Measurements from ENCODE around the gene IKZF1.

The IKZF1 gene

GRCh38 chr7:50368366-50368765, 63.9 kb downstream of the IKZF1 start:
- no peaks in the 10 kb centered on the region for H3K27me3 ChIP-seq (ENCODE audit: insufficient read depth, low read length, poor library complexity, severe bottlenecking)
- no peak overlapping the region for H2AFZ ChIP-seq (ENCODE audit: low read length)
- no peaks in the 10 kb centered on the region for H3F3A ChIP-seq (ENCODE audit: low read depth)
- peaks cover 23% of the 10 kb centered on the region for H3K4me1 ChIP-seq (ENCODE audit: insufficient read depth, low read length, poor library complexity, severe bottlenecking)
- H3K4me2 ChIP-seq (ENCODE audit: low read depth, low read length, poor library complexity, severe bottlenecking), result no peak overlapping the region
- no peaks in the 10 kb centered on the region for H4K20me1 ChIP-seq (ENCODE audit: insufficient read depth, low read length, poor library complexity, severe bottlenecking)
- peaks cover 64% of the 10 kb centered on the region for H3K79me2 ChIP-seq (ENCODE audit: insufficient read depth, low read length)
- no peak for TF ChIP-seq EZH2phosphoT487 (IDR thresholded peaks at IDR 0.05; ENCODE audit: borderline replicate concordance)
- TF ChIP-seq, protein P1, sequence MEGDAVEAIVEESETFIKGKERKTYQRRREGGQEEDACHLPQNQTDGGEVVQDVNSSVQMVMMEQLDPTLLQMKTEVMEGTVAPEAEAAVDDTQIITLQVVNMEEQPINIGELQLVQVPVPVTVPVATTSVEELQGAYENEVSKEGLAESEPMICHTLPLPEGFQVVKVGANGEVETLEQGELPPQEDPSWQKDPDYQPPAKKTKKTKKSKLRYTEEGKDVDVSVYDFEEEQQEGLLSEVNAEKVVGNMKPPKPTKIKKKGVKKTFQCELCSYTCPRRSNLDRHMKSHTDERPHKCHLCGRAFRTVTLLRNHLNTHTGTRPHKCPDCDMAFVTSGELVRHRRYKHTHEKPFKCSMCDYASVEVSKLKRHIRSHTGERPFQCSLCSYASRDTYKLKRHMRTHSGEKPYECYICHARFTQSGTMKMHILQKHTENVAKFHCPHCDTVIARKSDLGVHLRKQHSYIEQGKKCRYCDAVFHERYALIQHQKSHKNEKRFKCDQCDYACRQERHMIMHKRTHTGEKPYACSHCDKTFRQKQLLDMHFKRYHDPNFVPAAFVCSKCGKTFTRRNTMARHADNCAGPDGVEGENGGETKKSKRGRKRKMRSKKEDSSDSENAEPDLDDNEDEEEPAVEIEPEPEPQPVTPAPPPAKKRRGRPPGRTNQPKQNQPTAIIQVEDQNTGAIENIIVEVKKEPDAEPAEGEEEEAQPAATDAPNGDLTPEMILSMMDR (conservative IDR thresholded peaks at IDR 0.05; ENCODE audit: low read length), result no peak
- no peak overlapping the region for H3K9ac ChIP-seq (ENCODE audit: low read depth, low read length, poor library complexity, severe bottlenecking)
- no peaks in the 10 kb centered on the region for H3K9me3 ChIP-seq (ENCODE audit: insufficient read depth, low read depth, low read length)
- H3K9me2 ChIP-seq (replicated peaks; ENCODE audit: low read depth, low read length), result no peaks in the 10 kb centered on the region
- peaks cover 80% of the 10 kb centered on the region; the same call in 1 of the 2 replicates for H3K36me3 ChIP-seq (ENCODE audit: insufficient read depth, low read length)
- H3K4me3 ChIP-seq (ENCODE audit: low read length, poor library complexity, severe bottlenecking), result no peak overlapping the region

DNA sequence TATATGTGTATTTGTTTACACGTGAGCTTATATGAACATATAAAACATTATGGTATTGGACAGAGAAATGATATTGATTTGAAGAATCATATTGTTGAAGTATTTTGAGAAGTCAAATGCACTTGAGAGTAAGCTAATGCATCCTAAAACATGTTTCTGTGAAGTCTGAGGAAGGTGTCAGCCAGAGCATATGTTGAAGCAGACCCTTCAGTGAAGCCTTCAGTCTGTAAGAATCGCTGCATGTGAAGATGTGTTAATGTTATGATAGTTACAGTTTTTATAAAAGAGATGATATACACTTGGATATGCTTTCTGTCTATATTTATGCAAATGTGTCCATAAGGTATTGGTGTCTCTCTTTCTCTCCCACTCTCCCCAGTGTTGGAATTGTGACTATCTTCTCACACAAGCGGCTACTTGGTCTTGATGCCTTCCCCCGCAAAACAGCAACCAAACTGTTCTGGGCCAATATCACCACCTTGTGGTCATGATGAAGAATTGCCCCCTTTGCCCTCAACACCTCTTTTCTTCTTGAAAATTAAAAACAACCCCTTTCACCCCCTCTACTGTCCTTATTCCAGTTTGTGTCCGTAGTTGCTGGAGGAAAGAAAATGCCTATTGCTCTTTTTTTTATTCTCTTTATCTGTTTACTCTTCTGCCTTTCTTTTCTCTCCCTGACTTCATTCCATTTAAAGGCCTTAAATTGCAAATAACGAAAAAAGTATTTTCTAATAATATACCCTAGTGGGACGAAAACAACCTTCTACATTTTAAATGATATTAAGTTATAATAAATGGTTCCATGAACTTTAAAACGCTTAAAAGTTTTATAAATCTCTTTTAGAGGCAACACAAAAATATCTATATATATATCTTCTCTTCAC, 64.9 kb downstream of the IKZF1 start:
- no peaks in the 10 kb centered on the region for H3K27me3 ChIP-seq (ENCODE audit: insufficient read depth, low read length, poor library complexity, severe bottlenecking)
- H3K79me2 ChIP-seq (ENCODE audit: insufficient read depth, low read length), result peaks cover 53% of the 10 kb centered on the region

DNA sequence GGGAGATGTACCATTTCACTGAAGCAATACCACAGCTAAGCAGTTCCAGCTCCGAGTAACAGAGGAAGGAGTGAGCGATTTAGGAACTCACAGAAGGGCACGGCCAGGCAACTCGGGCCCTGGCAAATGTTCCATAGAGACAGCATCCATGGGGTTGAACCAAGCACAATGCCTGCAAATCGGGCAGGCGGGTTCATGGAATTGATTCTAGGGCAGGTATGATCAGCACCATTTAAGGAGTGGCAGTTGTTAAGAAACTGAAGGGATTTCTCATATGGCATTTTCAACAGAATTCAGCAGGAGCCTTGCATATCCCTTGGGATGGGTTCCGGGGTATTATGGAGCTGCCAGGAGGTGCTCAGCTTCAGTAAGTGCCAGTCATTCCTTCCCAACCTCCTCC, 66.4 kb downstream of the IKZF1 start:
- Histone ChIP-seq H3F3A (ENCODE audit: low read depth) (no peaks in the 10 kb centered on the region), H3K4me3 (ENCODE audit: low read length, poor library complexity, severe bottlenecking) (no peak overlapping the region), H4K20me1 (ENCODE audit: insufficient read depth, low read length, poor library complexity, severe bottlenecking) (no peaks in the 10 kb centered on the region), H3K4me1 (ENCODE audit: insufficient read depth, low read length, poor library complexity, severe bottlenecking) (peaks cover 6% of the 10 kb centered on the region), H3K9me2 (replicated peaks; ENCODE audit: low read depth, low read length) (no peaks in the 10 kb centered on the region), H3K9ac (ENCODE audit: low read depth, low read length, poor library complexity, severe bottlenecking) (no peak overlapping the region), H3K4me2 (ENCODE audit: low read depth, low read length, poor library complexity, severe bottlenecking) (no peak overlapping the region), H2AFZ (ENCODE audit: low read length) (no peak overlapping the region), H3K27me3 (ENCODE audit: insufficient read depth, low read length, poor library complexity, severe bottlenecking) (no peaks in the 10 kb centered on the region), H3K9me3 (ENCODE audit: insufficient read depth, low read depth, low read length) (no peaks in the 10 kb centered on the region), H3K36me3 (ENCODE audit: insufficient read depth, low read length) (peaks cover 84% of the 10 kb centered on the region), H3K79me2 (ENCODE audit: insufficient read depth, low read length) (peaks cover 42% of the 10 kb centered on the region)
- TF ChIP-seq EZH2phosphoT487 (IDR thresholded peaks at IDR 0.05; ENCODE audit: borderline replicate concordance), result no peak
- TF ChIP-seq, protein P1 (conservative IDR thresholded peaks at IDR 0.05; ENCODE audit: low read length), result no peak

More for the DNA sequence above, 64.9 kb downstream of the IKZF1 start:
- TF ChIP-seq EZH2phosphoT487 (IDR thresholded peaks at IDR 0.05; ENCODE audit: borderline replicate concordance), result no peak
- TF ChIP-seq, protein P1 (conservative IDR thresholded peaks at IDR 0.05; ENCODE audit: low read length), result peak; percentile 97
- H3K4me2 ChIP-seq (ENCODE audit: low read depth, low read length, poor library complexity, severe bottlenecking), result no peak overlapping the region
- no peaks in the 10 kb centered on the region for H3K9me3 ChIP-seq (ENCODE audit: insufficient read depth, low read depth, low read length)
- H3K36me3 ChIP-seq (ENCODE audit: insufficient read depth, low read length), result peaks cover 86% of the 10 kb centered on the region; the same call in 1 of the 2 replicates
- H4K20me1 ChIP-seq (ENCODE audit: insufficient read depth, low read length, poor library complexity, severe bottlenecking), result no peaks in the 10 kb centered on the region
- no peak overlapping the region for H3K4me3 ChIP-seq (ENCODE audit: low read length, poor library complexity, severe bottlenecking)
- no peaks in the 10 kb centered on the region for H3K9me2 ChIP-seq (replicated peaks; ENCODE audit: low read depth, low read length)
- peaks cover 12% of the 10 kb centered on the region for H3K4me1 ChIP-seq (ENCODE audit: insufficient read depth, low read length, poor library complexity, severe bottlenecking)
- H3F3A ChIP-seq (ENCODE audit: low read depth), result no peaks in the 10 kb centered on the region
- H3K9ac ChIP-seq (ENCODE audit: low read depth, low read length, poor library complexity, severe bottlenecking), result no peak overlapping the region
- no peak overlapping the region for H2AFZ ChIP-seq (ENCODE audit: low read length)

All from Loucy (cell line).